ENCODE results near the gene C12orf50.
"Not testable (repeated sequence)": the region's sequence is repeated elsewhere in the genome, so short reads cannot be mapped to it uniquely, and the experiment has no call there.

C12orf50 gene

GRCh38 chr12:87988534-87988933 lies 40.7 kb downstream of the C12orf50 start:
- DNase-seq (ENCODE audit: low spot score), result no peak

GRCh38 chr12:87985069-87985675 lies 44.0 kb downstream of the C12orf50 start:
- DNase-seq (ENCODE audit: low spot score), result no peak

GRCh38 chr12:87982208-87982607 lies 47.0 kb downstream of the C12orf50 start:
- DNase-seq (ENCODE audit: low spot score), result no peak

- no peak for DNase-seq (ENCODE audit: low spot score)
These were observed 47.7 kb downstream of the C12orf50 start for GRCh38 chr12:87981495-87981894.

GRCh38 chr12:87975879-87976278 lies 53.3 kb downstream of the C12orf50 start:
- no peak for DNase-seq (ENCODE audit: low spot score)

- no peak for DNase-seq (ENCODE audit: low spot score)
These were observed 61.3 kb downstream of the C12orf50 start for GRCh38 chr12:87967871-87968270.

- DNase-seq (ENCODE audit: low spot score), result no peak
These were observed 68.6 kb downstream of the C12orf50 start for GRCh38 chr12:87960566-87960965.

- DNase-seq (ENCODE audit: low spot score), result not testable (repeated sequence)
These were observed 75.2 kb downstream of the C12orf50 start for GRCh38 chr12:87954028-87954427.

- DNase-seq (ENCODE audit: low spot score), result peak; percentile 6
These were observed 75.8 kb downstream of the C12orf50 start for GRCh38 chr12:87953256-87953860.

GRCh38 chr12:87952850-87953249 lies 76.4 kb downstream of the C12orf50 start:
- no peak for DNase-seq (ENCODE audit: low spot score)

GRCh38 chr12:87952223-87952622 lies 77.0 kb downstream of the C12orf50 start:
- no peak for DNase-seq (ENCODE audit: low spot score)

- no peak for DNase-seq (ENCODE audit: low spot score)
These were observed 85.4 kb downstream of the C12orf50 start for GRCh38 chr12:87943762-87944161.

- DNase-seq (ENCODE audit: low spot score), result no peak
These were observed 86.2 kb downstream of the C12orf50 start for GRCh38 chr12:87943023-87943422.

GRCh38 chr12:87939182-87939581 lies 90.0 kb downstream of the C12orf50 start:
- DNase-seq (ENCODE audit: low spot score), result no peak

GRCh38 chr12:87935216-87935615 lies 94.0 kb downstream of the C12orf50 start:
- no peak for DNase-seq (ENCODE audit: low spot score)

GRCh38 chr12:87933991-87934390 lies 95.2 kb downstream of the C12orf50 start:
- DNase-seq (ENCODE audit: low spot score), result no peak

- DNase-seq (ENCODE audit: low spot score), result no peak
These were observed 97.4 kb downstream of the C12orf50 start for GRCh38 chr12:87931812-87932211.

- no peak for DNase-seq (ENCODE audit: low spot score)
These were observed 98.6 kb downstream of the C12orf50 start for GRCh38 chr12:87930627-87931026.

Measured in activated CD4-positive, alpha-beta T cell treated with anti-CD3 and anti-CD28 coated beads, Interleukin-2, Interleukin-4, amounts not matched to agents 100 ng/mL and 50 ng/mL, durations not matched to agents 16 hours and 8 hours (primary cell).